GM18867 (cell line): ENCODE results near the gene AKR1C8.
"Not testable (repeated sequence)": the region's sequence is repeated elsewhere in the genome, so short reads cannot be mapped to it uniquely, and the experiment has no call there.

Experiments
- ATAC-seq: cut with Tn5 transposase; IDR thresholded peaks from one replicate; pipeline ENCODE4 v1.9.1; 2021; ENCODE audit warnings: mild to moderate bottlenecking, moderate library complexity; ENCODE audit not compliant: unreplicated experiment

Gene AKR1C8

DNA sequence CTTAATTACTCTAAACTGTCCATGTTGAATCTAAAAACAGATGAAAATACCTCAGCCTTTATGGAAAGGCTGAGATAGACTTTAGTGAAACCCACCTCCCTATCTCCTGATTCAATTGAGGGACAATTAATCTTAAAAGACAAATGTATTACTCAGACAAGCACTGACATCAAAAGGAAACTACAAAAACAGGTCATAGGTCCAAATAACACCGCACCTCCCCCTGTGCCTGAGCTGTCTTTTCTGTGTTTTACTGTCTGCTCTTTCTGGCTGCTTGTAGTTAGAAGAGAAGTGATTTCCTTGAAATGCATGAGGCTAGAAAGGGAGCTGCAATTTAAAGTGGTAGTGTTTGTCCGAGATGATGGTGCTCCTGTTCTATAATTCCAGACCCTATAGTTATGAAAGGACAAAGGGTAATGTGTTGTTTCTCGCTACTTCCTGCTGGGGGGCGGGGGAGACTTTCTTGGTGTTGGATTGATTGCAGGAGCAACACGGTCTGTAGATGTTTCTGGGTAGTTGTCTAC is 16.0 kb downstream of the AKR1C8 start:
- no peak for ATAC-seq

DNA sequence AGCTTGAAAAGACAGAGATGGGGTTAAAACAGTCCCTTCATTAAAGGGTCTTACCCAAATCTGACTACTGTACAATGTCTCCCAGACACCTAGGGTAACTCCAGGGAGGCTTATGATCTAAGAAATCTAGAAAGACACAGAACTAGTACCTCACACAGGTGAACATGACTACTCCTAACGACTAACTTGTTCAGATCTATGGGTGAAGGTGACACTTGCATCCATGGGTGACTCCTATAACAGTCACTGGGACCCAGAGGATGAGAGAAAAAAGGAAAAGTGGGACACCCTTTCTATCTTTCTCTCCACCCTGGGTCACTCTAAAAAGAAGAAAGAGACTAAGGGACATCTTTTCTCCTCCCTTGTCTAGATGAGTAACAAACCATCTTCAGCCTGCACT is 19.2 kb downstream of the AKR1C8 start:
- no peak for ATAC-seq

DNA sequence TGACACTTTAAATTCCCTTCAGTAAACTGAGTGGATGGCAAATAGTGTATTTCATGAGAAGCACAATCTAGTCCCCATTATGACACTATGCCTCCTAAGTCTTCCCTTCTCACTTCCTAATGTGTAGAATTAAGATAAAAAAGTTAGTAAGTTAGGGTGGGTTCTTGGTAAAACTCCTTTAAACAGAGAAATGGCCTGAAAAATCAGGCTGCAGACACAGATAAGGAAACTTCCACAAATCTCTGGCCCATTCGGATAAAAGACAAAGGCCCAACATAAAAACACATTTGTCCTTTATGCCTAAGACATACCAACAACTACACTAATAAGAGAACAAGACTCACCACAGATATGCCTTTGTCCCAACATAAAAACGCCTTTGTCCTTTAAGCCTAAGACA is 21.5 kb downstream of the AKR1C8 start:
- ATAC-seq: no peak

DNA sequence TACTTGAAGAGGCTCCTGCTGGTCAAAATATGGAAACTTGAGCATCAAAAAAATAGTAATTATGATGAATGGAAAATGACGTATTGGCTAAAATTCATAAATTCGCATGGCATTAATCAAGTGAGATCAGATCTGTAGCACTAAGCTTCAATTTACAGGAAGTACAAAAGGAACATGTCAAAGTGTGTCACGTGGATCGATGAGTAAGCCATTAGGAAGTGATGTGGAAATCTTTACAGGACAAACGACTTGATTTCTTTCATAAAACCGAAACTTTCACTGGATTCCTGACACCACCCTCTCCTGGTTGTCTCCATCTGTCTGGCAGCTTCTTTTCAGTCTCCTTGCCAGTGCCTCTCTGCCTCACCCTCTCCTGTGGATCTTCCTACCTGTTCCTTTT is 25.8 kb downstream of the AKR1C8 start:
- no peak for ATAC-seq

DNA sequence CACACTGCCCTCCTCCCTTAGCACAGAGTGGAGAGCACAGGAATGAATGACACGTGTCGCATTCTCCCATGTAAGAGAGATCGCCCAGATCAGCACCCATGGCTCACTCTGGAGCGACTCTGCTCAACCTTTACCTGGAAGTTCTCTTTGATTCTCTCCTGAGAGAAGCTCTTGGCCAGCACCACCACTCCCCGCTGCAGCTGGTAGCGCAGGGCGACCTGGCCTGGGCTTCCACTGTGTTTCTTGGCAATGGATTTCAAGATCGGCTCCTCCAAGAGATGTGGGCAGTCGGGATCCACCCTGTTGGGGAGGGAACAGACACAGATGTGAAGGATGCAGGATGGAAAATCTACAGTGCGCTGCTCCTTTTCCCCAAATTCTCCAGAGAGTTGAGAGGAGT is 27.4 kb downstream of the AKR1C8 start:
- ATAC-seq: no peak

DNA sequence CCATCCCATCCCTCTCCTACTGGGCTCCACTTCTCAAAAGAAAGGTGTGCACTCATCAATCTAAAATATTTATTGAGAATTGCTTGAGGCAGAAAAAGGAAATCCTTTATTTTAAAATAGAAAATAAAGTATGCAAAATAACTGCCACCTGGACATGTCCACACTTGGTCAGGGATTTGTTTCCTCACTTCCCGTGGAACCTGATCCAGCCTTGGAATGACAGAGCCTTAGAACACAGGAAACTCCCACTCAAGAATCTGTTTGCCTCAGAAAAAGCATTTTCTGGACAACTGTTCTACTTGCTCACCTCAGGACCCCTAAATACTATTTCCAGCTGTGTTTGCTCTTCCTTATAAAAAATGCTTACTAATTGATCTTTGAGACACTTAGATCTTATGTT is 29.0 kb downstream of the AKR1C8 start:
- no peak for ATAC-seq

DNA sequence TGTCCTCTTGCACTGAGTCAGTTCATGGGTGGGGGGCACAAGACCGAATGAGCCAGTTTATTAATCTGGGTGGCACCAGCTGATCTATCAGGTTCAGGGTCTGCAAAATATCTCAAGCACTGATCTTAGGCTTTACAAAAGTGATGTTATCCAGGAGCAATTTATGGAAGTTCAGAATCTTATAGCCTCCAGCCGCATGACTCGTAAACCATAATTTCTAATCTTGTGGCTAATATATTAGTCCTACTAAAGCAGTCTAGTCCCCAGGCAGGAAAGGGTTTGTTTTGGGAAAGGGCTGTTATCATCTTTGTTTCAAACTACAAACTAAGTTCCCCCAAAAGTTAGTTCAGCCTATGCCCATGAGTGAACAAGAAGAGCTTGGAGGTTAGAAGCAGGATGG is 33.9 kb downstream of the AKR1C8 start:
- ATAC-seq: no peak

DNA sequence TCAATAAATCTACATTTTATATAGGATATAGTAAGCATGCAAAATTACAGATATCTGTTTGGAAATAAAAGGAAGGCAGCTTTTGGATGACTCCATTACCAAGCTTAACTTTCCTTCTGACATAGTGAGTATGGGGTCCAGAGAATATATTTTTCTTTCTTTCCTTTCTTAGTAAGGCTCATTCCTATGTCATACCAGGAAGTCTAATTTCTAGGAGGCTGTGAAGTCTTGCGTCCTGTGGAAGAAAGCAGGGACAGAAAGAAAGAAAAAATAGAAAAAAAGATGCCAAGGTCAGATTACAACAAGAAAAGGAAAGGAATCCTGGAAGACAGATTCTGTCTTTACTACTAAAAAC is 36.3 kb downstream of the AKR1C8 start:
- no peak for ATAC-seq

DNA sequence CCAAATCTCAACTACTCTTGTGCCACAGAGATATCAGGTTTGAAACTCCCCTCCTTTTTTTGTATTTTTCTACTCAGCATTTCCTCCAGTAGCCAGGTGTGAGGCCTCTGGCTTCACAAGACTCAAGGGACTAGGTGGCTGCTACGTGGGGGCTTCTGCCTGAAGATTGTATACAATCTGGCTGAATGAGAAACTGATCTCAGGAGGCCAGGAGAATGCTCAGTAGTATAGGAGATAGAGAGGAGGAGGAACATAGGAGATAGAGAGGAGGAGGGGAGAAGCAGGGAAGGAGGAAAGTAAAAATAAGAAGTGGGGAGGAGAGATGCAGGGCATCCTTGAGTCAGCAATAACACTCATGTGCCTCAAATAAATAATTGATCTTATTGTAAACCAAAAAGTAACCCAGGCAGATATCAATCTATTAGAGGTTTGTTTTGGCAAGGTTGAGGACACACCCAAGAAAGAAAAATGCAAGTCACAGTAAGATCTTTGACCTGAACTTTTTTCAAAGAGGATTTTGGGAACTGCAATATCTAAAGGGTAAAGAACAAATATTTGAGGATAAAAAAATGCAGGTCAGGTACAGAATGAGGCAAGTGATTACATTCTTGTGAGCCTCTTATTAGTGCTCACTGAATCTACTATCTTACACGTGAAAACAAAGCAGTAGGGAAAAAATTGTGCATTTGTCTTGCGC is 36.8 kb downstream of the AKR1C8 start:
- no peak for ATAC-seq

DNA sequence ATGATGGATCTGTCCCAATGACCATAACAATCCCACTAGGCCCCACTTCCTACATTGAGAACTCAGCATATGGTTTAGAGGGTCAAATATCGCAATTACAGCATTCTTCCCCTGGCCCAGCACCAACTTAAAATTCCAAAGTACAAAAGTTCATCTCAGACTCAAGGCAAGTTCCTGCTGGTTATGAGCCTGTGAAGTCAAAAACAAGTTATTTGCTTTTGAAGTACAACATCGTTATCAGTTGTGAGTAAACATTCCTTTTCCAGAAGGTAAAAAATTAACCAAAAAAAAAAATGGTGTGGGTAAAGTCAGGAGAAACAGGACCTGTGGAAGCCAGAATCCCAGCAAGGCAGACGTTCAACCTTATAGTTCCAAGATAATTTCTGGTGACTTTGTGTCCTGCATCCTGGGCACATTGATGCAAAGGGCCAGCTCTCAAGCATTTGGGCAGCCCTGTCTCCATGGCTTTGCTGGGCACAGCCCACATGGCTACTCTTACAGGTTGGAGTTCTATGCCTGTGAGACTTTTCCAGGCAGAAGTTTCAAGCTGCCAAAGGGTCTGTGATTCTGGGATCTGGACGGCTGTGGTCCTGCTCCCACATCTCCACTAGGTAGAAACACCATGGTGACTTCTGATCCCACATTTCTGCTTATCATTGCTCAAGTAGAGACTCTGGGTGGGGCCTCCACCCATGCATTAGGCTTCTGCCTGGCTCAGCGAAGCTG is 37.5 kb downstream of the AKR1C8 start:
- ATAC-seq: no peak

DNA sequence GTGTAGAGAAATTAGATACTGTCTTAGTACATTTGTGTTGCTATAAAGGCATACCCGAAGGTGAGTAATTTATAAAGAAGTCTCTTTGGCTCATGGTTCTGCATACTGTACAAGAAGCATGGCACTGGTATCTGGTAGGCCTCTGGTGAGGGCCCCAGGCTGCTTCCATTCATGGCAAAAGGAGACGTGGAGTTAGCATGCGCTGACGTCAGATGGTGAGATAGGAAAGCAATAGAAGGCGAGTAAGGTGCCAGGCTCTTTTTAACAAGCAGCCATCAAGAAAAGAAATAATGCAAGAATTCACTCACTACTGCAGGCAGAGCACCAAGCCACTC is 38.1 kb downstream of the AKR1C8 start:
- ATAC-seq: no peak

DNA sequence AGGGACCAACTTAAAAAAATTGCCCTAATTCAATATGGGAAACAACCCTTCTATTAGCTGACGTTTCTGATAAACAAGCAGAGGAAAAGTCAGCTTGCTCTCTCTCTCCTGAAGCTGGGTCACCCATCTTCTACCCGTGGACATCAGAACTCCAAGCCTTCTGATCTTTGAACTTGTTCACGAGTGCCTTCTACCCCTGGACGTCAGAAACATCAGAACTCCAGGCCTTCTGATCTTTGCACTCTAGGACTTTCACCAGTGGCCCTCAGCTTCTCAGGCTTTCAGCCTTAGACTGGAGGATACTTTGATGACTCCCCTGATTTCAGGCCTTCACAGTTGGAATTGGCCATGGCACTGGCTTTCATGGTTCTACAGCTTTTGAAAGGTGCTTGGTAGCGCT is 41.8 kb downstream of the AKR1C8 start:
- no peak for ATAC-seq

DNA sequence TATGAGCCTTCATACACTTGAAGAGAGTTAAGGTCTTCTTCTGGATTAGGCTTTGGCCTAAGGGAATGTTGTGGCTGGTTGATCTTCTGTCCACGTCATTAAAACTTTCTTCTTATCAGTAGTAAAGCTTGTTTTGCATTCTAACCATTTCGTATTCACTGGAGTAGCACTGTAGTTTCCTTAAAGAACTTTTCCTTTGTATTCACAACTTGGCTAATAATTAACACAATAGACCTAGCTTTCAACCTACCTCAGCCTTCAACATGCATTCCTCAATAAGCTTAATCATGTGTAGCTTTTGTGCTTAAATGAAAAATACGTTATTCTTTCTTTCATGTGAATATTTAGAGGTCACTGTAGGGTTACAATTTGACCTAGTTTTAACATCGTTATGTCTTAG is 42.8 kb downstream of the AKR1C8 start:
- no peak for ATAC-seq

DNA sequence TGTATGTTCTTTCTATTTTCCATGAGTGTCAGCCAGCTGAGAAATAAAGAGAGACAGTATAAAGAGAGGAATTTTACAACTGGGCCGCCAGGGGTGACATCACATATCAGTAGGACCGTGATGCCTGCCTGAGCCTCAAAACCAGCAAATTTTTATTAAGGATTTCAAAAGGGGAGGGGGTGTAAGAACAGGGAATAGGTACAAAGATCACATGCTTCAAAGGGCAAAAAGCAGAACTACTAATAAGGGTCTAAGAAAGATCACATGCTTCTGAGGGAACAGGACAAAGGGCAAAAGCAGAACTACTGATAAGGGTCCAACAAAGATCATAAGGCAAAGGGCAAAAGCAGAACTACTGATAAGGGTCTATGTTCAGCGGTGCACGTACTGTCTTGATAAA is 47.3 kb downstream of the AKR1C8 start:
- not testable (repeated sequence) for ATAC-seq

DNA sequence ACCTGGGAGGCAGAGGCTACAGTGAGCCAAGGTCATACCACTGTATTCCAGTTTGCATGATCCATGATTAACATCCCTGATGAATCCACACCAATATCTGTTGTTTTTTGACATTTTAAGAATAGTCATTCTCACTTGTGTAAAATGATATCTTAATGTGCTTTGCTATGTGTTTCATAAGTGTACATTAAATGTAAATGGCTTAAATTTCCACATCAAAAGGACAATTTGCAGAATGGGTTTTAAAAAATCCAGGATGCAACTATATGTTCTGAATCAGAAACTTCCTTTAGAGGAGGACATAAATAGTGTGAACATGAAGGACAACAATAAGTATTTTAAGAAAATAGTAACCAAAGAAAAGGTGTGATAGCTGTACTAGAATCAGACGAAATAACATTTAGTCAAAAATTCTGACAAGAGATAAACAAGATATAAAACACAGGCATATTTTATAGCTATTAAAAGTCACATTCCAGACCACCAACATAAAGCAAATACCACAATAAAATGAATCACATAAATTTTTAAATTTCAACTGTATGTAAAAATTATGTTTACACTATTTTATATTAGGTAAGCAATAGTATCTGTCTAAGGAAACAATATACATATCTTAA is 48.4 kb downstream of the AKR1C8 start:
- no peak for ATAC-seq

DNA sequence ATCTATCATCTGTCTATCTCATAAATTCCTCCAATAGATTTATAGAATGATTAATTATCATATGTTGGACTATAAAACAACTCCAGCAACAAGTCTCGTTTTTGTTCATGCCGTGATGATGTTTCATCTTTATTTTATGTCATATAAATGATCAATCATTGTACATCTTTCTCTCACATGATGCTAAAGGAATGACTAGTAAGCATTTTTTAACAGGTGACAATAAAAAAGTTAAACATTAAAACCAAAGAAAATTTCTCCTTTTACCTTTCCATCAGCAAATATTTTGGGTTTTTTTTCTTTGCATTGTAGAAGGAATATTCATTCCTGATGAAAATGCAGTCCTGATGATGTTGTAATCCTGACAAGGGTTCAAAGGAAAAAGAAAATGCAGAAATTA is 49.4 kb downstream of the AKR1C8 start:
- no peak for ATAC-seq

DNA sequence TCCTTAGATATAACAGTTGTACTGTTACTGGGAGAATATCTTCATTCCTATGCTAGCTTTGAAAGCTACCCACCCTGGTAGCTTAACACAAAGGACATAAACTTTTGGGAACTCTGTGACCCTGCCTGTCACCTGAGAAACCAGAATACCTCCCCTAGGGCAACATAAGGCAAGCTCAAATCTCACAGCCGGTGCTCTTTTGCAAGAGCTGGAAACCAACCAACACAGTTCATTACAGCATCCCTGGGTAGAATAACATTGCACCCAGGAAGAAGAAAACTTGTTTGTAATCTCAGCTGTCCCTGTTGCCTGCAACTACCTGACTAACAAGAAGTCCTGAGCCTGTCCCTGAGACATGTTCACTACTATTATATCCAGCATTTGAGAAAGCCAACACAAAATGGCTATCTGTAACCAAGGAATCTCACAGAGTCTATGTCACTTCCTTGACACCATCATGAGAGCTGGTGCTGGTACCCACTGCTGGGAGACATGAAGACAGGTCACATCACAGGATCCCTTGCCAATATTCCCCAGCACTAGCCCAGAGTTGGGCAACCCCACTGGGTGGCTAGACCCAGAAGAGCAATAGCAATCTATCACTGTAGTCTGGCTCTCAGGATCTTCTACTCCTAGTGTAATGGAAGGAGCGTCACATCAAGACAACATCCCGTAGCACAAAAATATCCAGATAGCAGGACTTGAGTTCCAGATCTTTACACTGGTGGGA is 59.5 kb downstream of the AKR1C8 start:
- no peak for ATAC-seq

DNA sequence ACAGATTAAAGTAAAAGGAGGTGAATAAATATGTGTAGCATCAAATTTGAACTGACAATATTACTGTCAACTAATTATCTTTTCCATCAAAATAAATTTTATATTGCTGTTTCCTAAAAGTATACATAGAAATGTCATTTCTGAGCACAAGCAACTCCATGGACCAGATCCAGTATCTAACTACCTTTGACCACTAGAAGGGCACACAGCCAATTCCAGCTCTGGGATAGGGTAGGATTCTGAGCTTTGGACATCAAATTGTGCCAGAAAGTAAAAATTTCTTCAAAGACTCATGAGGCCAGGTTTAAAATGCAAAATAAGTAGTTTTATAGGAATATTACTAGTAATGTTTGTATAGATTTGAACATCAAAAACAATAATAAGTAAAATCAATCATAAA is 61.1 kb downstream of the AKR1C8 start:
- no peak for ATAC-seq

DNA sequence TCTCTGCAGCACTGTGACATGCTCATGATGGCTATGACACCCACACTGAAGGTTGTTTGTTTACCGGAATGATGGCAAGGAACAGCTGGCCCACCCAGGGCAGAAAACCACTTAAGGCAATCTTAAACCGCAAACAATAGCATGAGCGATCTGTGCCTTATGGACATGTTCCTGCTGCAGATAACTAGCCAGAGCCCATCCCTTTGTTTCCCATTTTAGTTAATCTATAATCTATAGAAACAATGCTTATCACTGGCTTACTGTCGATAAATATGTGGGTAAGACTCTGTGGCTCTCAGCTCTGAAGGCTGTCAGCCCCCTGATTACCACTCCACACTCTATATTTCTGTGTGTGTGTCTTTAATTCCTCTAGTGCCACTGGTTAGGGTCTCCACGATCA is 65.0 kb downstream of the AKR1C8 start:
- ATAC-seq: not testable (repeated sequence)

DNA sequence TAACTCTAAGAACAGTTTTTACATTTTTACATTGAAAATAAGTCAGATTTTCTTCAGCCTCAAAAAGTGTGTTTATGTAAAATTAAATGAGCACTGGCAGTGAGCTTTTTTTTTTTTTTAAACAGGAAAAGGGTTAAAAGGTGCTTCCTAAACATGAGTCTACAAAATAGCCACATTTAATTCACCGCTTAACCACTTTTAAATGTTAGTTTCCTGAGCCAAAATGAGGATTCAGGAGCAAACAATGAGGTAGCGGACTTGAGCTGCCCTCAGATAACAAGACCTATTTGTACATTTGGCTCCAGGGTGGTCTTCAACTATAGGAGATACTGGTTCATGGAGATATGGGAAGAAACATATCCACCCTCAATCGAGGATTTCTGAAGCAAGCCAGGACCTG is 67.9 kb downstream of the AKR1C8 start:
- no peak for ATAC-seq

DNA sequence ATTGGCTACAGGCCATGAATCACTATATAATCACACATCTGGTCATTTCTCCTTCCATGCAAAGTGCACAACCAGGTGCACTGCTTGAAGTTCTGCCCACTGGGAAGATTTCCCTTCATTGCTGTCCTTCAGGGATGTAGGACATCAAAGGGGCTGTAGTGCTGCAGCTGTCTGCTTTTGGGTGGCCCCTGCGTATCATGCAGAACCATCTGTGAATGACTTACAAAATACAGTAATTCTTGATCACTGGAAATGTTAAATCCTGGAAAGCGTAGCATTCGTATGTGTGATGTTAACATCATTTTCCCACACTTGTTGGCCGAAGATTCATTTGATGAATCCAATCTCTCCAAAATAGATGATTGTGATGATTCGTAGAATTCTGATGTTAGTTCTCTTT is 68.3 kb downstream of the AKR1C8 start:
- no peak for ATAC-seq

DNA sequence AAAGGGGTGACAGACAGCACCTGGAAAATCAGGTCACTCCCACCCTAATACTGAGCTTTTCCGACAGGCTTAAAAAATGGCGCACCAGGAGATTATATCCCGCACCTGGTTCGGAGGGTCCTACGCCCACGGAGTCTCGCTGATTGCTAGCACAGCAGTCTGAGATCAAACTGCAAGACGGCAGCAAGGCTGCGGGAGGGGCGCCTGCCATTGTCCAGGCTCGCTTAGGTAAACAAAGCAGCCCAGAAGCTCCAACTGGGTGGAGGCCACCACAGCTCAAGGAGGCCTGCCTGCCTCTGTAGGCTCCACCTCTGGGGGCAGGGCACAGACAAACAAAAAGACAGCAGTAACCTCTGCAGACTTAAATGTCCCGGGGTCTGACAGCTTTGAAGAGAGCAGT is 75.1 kb downstream of the AKR1C8 start:
- not testable (repeated sequence) for ATAC-seq
